ENCODE measurements around the gene CTU1. TPM values are rescaled to one million over a fixed set of nuclear protein-coding genes. Genes with fewer than 3 reads are reported as not detected.

CTU1 gene
- total RNA-seq, 2 experiments from 2014 or later: 1.4 to 1.6 TPM

DNA sequence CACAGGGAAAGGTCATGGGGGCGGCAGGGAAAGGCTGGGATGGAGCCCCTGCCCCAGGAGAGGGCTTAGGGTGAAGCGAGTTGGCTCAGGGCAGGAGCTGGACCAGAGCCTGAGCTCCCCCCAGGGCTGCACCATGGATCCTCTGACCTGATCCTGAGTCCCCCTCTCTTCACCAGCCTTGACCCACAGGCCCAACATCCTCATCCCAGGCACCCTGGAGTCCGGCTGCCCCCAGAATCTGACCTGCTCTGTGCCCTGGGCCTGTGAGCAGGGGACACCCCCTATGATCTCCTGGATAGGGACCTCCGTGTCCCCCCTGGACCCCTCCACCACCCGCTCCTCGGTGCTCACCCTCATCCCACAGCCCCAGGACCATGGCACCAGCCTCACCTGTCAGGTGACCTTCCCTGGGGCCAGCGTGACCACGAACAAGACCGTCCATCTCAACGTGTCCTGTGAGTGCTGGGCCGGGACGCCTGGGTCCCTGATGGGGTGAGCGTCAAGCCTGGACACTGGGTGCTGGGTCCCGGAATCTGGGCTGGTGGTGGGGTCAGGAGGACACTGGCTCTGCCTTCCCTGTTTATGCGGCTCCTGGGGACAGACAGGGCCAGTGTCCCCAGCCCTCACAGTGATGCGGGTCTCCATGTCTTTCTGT is 17.3 kb upstream of the CTU1 start:
- peaks cover 0 to 8% of the 10 kb centered on the region in 2 experiments for H3K9me3 ChIP-seq (ENCODE audit: control insufficient read depth in 1 of 2, insufficient read depth in 1 of 2, low read length in 2 of 2)
- peak overlapping the region; percentile 54 to 55 for H3K27ac ChIP-seq (ENCODE audit: low read depth in 1 of 2, low read length in 2 of 2)
- no peaks in the 10 kb centered on the region for H3K36me3 ChIP-seq (ENCODE audit: insufficient read depth, low read length)
- Mint-ChIP-seq H3K27me3 (no peaks in the 10 kb centered on the region), H3K36me3 (ENCODE audit: low read depth) (peaks cover 4% of the 10 kb centered on the region), H3K27ac (peak overlapping the region; percentile 89), H3K9me3 (peaks cover 2% of the 10 kb centered on the region), H3K4me1 (ENCODE audit: low read depth) (peaks cover 86% of the 10 kb centered on the region), H3K4me3 (no peak overlapping the region)
- H3K4me3 ChIP-seq (ENCODE audit: low read length): peak overlapping the region; percentile 40
- ATAC-seq (ENCODE audit: poor library complexity) (no peak), DNase-seq (peak in 1 of 14 experiments; percentile 28)
- intact Hi-C loops (cut with DNase I, micrococcal nuclease): no loop called here
- POLR2A ChIA-PET: no interaction called here
- CTCF ChIA-PET: no interaction called here
- H3K27me3 ChIP-seq (ENCODE audit: control insufficient read depth in 1 of 2, insufficient read depth in 2 of 2, low read length in 2 of 2): no peaks in the 10 kb centered on the region
- TF ChIP-seq, protein P1, sequence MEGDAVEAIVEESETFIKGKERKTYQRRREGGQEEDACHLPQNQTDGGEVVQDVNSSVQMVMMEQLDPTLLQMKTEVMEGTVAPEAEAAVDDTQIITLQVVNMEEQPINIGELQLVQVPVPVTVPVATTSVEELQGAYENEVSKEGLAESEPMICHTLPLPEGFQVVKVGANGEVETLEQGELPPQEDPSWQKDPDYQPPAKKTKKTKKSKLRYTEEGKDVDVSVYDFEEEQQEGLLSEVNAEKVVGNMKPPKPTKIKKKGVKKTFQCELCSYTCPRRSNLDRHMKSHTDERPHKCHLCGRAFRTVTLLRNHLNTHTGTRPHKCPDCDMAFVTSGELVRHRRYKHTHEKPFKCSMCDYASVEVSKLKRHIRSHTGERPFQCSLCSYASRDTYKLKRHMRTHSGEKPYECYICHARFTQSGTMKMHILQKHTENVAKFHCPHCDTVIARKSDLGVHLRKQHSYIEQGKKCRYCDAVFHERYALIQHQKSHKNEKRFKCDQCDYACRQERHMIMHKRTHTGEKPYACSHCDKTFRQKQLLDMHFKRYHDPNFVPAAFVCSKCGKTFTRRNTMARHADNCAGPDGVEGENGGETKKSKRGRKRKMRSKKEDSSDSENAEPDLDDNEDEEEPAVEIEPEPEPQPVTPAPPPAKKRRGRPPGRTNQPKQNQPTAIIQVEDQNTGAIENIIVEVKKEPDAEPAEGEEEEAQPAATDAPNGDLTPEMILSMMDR (IDR thresholded peaks at IDR 0.05): no peak
- H3K4me1 ChIP-seq (ENCODE audit: insufficient read depth, low read length): peaks cover 87% of the 10 kb centered on the region

DNA sequence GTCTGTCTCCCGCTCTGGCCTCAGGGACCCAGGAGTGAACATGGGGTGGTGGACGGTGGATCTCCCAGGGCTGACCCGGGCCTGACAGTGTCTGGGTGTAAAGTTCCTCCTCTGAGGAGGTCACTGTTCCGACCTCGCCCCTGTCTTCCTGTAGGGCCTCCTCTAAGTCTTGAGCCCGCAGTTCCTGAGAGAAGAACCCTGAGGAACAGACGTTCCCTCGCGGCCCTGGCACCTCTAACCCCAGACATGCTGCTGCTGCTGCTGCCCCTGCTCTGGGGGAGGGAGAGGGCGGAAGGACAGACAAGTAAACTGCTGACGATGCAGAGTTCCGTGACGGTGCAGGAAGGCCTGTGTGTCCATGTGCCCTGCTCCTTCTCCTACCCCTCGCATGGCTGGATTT is 16.5 kb upstream of the CTU1 start, which contains the start of gene SIGLEC9:
Gene SIGLEC9 (plus strand): TSS at position 178 of the 400 bp plus-strand sequence. CDS start 69 bp downstream, at position 247.
- TF ChIP-seq, protein P1 (IDR thresholded peaks at IDR 0.05): no peak
- no peak for ATAC-seq (ENCODE audit: poor library complexity)
- H3K27ac ChIP-seq (ENCODE audit: low read depth in 1 of 2, low read length in 2 of 2): peak within 1 kb of the TSS; percentile 54 to 79

DNA sequence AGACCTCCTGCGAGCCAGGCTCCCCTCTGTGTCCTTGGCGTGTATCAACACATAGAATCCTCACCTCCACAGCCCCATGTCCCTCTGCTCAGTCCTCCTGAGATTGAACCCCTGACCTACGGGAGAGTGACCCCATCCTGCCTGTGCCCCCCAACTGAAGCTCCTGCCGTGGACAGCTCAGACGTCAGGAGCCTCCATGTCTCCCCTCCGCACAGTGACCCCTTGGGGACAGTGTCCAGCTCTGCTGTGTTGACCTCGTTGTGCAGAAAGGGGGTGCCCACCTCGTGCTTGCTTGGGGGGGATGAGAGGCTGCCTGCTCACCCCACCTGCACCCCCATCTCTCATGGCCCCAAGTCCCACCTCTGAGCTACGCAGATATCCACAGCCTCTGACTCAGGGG is 16.0 kb upstream of the CTU1 start:
- ATAC-seq (ENCODE audit: poor library complexity) (no peak), DNase-seq (no peak)
- Histone ChIP-seq H3K4me3 (ENCODE audit: low read length) (peak overlapping the region; percentile 35), H3K4me1 (ENCODE audit: insufficient read depth, low read length) (peaks cover 87% of the 10 kb centered on the region), H3K36me3 (ENCODE audit: insufficient read depth, low read length) (no peaks in the 10 kb centered on the region), H3K27me3 (ENCODE audit: control insufficient read depth in 1 of 2, insufficient read depth in 2 of 2, low read length in 2 of 2) (no peaks in the 10 kb centered on the region), H3K9me3 (ENCODE audit: control insufficient read depth in 1 of 2, insufficient read depth in 1 of 2, low read length in 2 of 2) (peaks cover 0 to 8% of the 10 kb centered on the region in 2 experiments), H3K27ac (ENCODE audit: low read depth in 1 of 2, low read length in 2 of 2) (peak overlapping the region; percentile 54 to 79)
- Mint-ChIP-seq H3K27ac (peak overlapping the region; percentile 89), H3K27me3 (no peaks in the 10 kb centered on the region), H3K36me3 (ENCODE audit: low read depth) (peaks cover 4% of the 10 kb centered on the region), H3K9me3 (peaks cover 2% of the 10 kb centered on the region), H3K4me1 (ENCODE audit: low read depth) (peaks cover 86% of the 10 kb centered on the region), H3K4me3 (peak overlapping the region; percentile 77)
- POLR2A ChIA-PET: interaction anchor here (1.7 kb wide), 1 partner anchor 8 kb away, joined by 7 read pairs; no protein-coding TSS in a partner anchor
- CTCF ChIA-PET: no interaction called here
- intact Hi-C loops (cut with DNase I, micrococcal nuclease): loop anchor here in 1 of 2 experiments (5.0 kb wide), 1 partner anchor 33 kb away; no protein-coding TSS in a partner anchor
- TF ChIP-seq, protein P1 (IDR thresholded peaks at IDR 0.05): no peak

More for the DNA sequence above, 16.5 kb upstream of the CTU1 start, which contains the start of gene SIGLEC9:
- peak within 1 kb of the TSS; percentile 40 for H3K4me3 ChIP-seq (ENCODE audit: low read length)
- H3K4me1 ChIP-seq (ENCODE audit: insufficient read depth, low read length): peaks cover 86% of the 10 kb centered on the region
- ChIA-PET CTCF (no interaction called here), POLR2A (interaction anchor here (1.7 kb wide), 1 partner anchor 7 kb away, joined by 7 read pairs; no protein-coding TSS in a partner anchor)
- H3K9me3 Mint-ChIP-seq: peaks cover 2% of the 10 kb centered on the region
- peaks cover 4% of the 10 kb centered on the region for H3K36me3 Mint-ChIP-seq (ENCODE audit: low read depth)
- peak within 1 kb of the TSS; percentile 77 for H3K4me3 Mint-ChIP-seq
- no peaks in the 10 kb centered on the region for H3K27me3 Mint-ChIP-seq
- peak in 2 of 14 experiments; percentile 15 to 44 for DNase-seq
- H3K27ac Mint-ChIP-seq: peak within 1 kb of the TSS; percentile 89
- peaks cover 86% of the 10 kb centered on the region for H3K4me1 Mint-ChIP-seq (ENCODE audit: low read depth)
- no peaks in the 10 kb centered on the region for H3K36me3 ChIP-seq (ENCODE audit: insufficient read depth, low read length)
- no peaks in the 10 kb centered on the region for H3K27me3 ChIP-seq (ENCODE audit: control insufficient read depth in 1 of 2, insufficient read depth in 2 of 2, low read length in 2 of 2)
- H3K9me3 ChIP-seq (ENCODE audit: control insufficient read depth in 1 of 2, insufficient read depth in 1 of 2, low read length in 2 of 2): peaks cover 0 to 8% of the 10 kb centered on the region in 2 experiments
- intact Hi-C loops (cut with DNase I, micrococcal nuclease): loop anchor here in 1 of 2 experiments (5.0 kb wide), 1 partner anchor 33 kb away; no protein-coding TSS in a partner anchor
